ELF-1 (cell line): ENCODE results near the gene KERA.

Source experiments
- DNase-seq: peaks from one replicate; pipeline ENCODE4 v3.0.0-alpha.2; 2016; ENCODE audit warnings: low read depth, low spot score

Gene KERA

DNA sequence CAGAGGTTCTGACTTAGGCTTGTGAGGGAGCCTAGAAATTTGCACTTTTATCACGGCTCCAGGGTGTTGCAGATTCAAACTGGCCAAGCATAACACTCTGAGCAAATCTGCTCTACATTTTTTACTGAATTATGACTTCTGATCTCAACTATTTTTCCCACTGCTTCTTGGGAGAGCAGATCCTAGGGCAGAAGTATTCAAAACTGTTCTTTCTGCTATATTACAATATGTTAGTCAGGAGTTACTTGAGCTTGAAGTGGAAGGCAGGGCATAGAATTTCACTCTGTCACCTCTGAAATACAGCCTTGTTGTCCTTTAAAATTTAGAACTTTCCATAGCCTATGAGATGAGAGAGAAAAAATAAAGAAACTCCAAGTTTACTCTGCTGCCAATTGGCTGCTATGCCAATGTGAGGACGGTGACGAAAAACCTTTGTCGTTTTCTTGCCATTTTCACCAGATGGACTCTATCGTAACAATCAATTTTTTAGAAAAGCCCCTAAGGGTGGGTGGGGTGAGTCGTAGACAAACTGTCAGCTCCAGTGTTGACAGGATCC lies 16.4 kb upstream of the KERA start:
- no peak for DNase-seq

DNA sequence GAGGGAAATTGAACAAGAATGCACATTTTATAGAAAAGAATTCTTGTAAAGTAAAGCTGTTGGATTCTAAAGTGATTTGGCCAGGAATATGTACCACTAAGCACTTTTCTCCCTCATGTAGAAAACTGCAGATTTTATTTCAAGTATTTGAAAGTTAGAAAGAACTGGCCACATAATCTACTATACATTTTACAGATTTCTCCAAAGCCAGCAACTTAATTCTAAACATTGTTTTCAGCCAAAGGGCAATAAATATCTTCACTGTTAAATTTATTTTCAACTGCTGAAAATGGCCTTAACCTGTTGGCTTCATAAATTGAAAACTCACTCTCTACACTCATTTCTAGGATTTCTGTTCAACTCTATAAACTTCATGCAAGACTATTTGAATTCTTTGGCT lies 15.6 kb upstream of the KERA start:
- no peak for DNase-seq

DNA sequence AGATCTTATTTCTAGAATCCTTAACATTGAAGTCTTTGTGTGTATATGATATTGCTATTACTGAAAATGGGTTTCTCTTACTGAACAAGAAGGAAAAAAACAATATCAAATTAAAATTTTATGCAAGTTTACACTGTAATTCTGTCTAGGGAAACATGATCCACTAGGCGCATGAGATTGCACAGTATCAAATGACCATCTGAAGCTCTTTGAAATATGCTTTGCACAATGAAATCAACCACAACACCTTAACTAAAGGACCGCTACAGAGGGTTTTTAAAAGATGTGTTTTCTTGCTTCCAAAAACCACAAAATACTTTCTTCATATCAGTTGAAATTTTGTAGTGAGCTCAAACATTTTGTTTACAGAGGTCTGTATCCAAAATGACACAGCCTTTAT lies 15.1 kb upstream of the KERA start:
- DNase-seq: no peak

DNA sequence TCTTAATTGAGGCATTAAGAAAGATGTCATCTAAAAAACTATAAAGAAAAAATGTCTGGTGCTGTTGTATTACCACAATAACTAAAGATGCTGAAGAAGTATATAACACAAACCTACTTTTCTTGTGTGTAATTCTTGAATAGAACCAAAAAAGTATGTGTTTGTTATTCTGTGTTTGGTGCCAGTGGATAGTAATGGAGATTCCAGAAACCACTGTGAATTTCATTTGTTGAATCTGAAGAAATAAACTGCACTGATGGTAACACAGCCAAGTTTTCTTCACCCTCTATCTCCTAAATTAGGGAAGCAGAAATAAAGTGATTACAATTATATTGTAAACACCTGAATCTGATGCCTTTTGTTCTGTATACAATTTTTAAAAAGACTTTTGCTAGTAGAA lies 13.1 kb upstream of the KERA start:
- DNase-seq: no peak

DNA sequence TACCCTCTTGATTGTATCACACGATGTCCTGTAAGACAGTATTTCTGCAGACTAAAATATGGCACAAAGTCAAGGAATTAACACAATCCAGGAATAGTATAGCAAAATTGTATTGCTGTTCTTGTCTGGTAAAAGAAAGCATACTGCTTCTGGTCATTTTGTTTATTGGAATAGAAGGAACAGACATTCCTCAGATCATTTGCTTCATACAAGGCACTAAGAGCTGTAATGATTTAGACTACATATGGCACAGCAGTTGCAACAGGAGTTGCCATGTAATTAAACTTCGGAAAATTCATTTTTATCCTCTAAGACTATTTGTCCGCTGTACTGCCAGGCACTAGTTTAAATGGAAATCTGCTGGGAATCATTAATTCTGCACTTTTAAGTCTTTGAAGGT lies 7.6 kb upstream of the KERA start:
- no peak for DNase-seq

DNA sequence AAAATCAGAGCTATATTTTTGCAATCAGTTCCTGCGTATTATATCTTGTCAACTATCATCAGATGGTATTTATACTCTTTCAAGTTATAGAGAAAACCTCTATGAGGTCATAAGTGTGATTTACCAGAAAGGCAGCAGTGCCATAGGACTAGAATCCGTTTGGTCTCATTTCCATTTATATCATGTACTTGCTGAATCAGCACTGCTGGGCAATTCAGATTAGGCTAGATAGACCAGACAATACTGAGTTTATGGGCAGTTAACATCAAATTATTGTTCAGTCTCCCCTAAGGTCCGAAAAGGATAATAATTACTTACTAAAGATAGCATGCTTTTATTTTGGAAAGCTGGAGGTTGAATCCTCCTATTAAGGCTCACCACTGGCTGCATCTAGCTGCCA lies 6.8 kb upstream of the KERA start:
- no peak for DNase-seq

DNA sequence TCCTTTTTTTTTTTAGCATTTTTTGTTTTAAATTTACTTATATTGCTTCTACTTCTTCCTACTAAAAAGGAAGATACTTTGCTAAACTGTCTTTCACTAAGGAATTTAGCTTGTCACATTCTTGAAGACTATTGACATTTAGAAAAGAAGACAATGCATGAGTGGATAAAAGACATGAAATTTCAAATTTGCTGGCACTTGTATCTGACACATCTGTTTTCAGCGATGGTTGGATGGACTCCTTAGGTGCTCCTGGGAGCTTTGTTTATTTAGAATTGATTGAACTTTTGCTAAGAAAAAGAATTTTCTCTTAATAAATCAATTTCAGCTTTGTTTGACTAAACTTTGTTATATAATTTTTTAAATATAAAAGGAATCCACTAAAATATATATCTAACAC lies 3.3 kb upstream of the KERA start:
- DNase-seq: no peak

DNA sequence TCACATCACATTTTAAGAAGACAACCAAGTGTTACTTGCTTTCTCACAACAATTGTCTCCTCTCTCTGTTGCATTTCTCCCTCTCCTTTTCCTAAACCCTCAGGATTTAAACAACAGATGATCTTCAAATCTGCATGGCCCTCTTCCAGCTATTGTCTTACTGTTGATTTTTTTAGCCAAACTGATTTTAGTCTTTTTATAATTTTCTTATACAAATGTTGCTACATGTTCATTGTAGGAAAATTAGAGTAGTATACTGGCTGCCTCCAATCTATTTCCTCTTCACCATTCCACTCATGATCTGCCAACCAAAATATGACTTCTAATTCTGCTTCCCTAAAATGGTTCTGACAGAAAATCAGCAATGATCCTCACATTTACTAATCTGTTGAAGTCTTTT lies 1.4 kb upstream of the KERA start:
- DNase-seq: no peak

DNA sequence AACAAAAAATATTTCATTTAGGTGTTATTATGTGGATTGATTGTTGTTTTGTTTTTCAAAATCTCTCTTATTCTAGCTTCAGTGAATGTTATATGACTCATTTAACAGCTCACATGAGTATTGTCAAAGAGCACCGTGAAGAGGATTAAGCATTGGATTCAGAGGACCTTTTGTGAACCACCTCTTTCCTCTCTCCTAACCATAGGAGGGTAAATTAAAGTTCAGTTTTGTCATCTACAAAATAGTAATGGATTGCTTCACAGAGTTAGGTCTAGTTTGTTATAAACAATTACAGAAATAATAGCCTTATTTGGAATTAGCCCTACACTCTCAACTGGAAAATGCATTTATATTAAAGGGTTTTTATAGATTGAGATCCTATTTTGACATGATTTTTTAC lies 962 bp upstream of the KERA start:
- DNase-seq: no peak

DNA sequence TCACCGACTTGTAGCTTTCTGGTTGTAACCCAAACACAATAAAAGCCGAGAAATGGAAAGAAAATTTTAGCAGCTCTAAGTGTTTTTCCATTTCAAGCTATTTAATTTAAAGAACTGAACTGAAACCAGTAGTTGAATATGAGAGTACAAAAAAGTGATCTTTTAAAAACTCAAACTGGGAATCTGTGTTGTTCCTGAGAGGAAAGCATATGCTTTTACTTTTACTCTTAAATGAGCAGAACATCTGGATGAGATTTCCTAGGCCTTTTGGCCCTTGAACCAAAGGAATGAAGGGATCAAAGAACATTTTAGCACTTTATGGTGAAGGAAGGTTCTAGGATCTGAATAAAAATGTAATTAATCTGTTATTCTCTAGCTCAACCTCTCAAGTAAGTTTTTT lies 1.3 kb downstream of the KERA start:
- no peak for DNase-seq

DNA sequence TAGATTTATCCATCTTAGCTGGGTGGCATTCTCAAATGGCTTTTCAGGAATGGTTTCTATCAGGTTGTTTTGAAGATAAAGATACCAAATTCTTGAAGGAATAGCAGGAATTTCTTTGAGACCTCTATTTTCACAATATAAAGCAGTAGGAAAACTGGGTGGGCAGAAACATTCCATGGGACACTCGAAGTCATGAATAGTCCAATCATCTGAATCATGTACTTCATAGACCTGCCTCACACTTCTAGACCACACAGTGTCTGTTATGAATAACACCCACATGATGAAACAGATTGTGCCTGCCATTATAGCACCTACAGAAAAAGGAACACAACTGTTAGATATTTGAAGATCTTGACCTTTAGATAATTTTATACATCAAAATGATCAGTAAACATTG lies 1.8 kb downstream of the KERA start:
- no peak for DNase-seq

DNA sequence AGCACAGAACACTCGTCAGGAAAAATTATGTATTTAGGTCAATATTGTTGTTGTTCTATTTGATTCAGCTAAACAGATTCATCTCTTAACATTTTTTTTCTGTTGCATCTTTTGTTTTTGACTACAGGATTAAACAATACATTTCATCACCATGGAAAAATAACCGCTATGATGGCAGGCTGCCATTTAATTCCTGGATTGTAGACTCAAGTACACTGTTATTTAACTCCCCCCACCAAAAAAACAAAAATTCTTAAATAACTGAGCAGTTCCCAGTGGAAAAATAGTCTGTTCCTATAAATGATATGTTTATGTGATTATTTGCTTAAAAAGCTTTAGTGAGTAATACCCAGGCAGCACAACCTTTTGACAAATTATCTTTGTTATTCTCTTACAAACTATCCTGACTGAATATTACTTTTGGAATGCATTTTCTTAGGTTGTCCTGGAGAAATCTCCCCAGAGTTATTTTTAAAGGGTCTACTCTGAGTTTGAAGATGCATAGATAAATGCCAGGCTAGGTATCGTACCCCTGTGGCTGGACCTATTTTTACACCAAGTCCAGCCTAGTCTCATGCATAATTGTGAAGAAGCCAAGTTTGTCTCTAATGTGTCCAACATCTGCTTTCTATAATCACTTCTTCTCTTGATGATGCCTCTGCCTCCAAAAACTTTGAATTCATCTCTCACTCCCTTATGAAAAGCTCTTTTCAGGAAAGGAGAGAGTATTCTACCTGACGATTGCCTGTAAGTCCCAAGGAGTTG lies 3.7 kb downstream of the KERA start:
- no peak for DNase-seq

DNA sequence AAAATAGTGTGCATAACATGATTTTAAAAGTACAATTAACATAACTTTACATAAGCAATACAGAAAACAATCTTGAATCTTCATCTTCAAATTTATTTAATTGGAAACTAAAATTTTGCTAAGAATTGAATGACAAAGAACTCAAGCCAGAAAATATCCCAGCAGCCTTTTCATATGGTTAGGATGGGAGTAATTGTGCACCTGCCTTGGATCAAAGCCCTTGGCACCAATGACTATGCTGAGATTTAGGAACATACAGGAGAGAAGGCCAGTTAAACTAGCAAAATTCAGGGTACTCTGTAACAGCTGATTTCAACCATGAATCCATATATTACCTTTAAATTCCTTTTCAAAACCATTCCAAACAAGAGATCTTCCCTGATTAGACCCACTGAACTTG lies 5.8 kb downstream of the KERA start:
- DNase-seq: no peak

DNA sequence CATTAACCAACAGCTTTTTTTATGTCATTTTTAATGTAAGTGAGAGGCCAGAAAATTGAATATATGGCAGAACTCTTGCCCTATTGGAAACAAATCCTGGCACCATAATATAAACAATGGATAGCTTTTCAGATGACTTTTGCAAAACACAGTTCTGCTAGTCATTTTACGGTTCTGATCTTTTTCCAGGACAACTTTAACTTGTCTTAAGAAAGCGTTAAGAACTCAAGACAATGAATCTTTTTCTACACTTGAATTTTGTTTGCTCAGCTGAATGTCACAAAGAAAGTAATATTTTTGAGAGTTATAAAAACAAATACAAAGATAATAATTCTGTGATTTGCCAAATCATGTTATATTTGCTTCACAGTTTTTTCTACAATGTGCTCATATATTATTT lies 13.2 kb downstream of the KERA start:
- DNase-seq: no peak

DNA sequence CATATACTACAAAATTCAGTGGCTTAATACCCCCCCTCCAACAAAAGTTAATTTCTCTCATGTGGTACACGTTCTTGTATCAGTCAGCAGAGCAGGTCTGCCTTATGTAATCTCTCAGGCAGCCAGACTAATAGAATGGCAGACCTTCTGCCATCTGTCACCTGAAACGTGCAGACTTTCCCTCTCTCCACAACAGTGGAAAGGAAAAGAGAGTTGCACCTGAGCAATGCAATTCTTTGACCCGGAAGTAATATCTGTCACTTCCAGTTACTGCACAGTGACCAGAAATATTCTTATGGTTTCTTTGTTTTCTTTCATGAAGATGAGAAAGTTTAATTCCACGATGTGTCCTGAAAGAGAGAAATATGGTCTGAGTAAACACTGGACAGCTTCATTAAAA lies 14.4 kb downstream of the KERA start:
- no peak for DNase-seq

DNA sequence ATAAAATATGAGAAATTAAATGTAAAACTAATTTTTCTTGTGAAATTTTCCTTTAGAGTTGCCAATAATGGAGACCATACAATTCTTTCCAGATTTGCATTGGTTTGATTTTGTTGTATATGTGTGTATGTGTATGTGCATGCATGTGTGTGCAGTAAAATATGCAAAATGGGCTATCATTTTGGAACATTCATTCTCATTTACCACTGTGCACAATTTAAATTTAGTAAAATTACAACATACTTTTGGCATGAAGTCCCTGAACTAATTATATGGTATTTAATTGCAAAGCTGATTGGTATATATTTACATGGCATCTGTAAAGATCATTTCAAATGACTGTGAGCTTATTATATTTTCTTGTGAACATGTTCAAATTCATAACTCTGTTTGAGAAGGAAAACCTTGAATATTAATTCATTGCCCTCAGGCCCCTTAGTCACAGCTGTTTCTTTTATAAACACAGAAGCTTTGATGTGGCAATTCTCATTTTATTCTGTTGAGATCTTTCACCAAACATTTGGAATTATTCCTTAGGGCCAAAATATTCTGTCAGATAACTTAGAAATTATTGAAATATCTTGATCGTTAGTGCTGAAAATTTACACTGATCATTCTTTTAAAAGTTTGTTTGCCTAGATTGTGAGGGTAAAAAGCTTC lies 17.6 kb downstream of the KERA start:
- no peak for DNase-seq

DNA sequence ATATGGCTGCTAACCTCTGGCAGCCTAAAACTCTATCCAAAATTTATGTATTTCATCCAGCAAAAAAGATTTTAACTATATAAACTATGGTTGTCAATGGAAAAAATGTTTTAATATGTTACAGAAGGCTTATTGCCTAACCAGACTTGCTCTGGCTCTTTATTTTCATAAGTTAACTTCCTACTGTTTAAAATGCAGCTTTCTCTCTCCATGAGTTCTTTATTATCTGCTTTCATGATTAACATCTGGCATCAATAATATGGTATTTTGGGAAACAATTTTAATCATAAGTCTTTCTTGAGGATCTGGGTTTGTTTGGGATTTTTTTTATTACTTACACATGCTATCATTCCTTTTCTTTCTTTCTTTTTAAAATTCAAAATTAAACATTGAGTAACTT lies 20.5 kb downstream of the KERA start:
- DNase-seq: no peak

DNA sequence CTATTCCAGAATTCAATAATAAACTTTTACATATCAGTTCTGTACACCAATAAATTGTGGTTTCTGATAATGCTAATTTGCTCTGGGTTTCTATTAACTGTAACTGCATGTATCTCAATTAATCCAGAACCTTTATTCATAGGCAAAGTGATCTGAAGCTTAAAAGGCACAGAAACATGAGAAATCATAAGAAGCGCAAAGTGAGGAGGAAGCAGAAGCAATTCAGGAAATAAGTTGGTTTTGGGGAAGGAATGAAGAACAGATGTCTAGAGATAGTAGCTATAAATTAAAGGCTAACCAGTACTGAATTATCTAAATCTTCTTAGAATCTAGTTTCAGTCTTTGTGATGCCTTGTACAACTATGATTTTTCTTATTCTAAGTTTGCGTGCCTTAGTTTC lies 24.6 kb downstream of the KERA start:
- no peak for DNase-seq

DNA sequence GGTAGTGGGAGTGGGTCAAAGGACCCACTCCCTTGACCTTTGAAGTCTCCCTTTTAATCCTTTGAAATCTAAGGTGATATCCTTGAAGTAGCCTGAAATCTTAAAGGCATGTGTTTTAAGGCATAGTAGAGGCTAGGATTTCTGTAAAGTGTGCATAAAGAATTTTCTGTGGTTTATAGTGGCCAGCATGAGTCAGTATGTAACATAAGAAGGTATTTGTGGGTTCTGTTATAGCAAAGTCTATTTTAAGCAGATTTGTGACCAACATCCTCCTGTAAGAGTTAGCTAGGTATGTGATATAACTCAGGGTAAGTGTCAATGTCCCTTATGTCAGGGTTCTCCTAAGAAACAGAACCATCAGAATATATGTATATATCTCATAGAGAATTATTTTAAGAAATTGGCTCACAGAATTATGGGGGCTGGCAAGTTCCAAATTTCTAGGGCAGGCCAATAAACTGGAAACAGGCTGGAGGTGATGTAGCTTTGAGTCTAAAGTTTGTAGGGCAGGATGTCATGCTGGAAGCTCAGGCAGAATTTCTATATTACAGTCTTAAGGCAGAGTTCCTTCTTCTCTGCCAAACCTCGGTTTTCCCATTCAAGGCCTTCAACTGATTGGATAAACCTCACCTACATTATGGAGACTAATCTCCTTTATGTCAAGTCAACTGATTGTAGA lies 34.4 kb downstream of the KERA start:
- no peak for DNase-seq

DNA sequence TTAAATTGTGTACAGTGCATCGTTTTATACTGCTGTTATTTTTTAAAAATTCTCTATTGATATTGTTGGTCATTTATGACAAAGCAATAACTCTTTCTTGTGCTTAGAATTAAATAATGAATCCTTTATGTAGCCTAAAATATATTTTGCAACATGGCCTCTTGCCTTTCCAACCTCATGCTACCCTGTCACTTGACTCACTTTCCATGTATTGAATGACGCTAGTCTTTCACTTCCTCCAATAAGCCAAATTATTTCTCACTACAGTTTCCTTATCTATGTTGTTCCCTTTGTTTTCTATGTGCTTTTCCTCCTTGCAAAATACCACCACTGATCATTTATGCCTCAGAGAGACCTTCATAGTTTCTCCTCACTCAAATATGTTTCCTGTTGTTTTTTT lies 36.7 kb downstream of the KERA start:
- DNase-seq: no peak

DNA sequence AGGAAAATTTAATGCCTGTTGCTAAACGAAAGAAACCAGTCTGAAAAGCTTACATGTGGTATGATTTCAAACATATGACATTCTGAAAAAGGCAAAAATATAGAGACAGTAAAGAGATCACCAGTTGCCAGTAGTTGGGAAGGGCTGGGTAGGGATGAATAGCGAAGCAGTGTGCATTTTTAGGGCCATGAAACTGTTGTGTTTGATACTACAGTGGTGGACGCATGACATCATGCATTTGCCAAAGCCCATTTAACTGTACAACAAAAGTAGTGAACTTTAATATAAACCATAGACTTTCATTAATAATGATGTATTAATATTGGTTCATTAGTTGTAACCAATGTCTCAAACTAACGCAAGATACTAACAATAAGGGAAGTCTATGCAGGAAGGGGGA lies 38.4 kb downstream of the KERA start:
- no peak for DNase-seq

DNA sequence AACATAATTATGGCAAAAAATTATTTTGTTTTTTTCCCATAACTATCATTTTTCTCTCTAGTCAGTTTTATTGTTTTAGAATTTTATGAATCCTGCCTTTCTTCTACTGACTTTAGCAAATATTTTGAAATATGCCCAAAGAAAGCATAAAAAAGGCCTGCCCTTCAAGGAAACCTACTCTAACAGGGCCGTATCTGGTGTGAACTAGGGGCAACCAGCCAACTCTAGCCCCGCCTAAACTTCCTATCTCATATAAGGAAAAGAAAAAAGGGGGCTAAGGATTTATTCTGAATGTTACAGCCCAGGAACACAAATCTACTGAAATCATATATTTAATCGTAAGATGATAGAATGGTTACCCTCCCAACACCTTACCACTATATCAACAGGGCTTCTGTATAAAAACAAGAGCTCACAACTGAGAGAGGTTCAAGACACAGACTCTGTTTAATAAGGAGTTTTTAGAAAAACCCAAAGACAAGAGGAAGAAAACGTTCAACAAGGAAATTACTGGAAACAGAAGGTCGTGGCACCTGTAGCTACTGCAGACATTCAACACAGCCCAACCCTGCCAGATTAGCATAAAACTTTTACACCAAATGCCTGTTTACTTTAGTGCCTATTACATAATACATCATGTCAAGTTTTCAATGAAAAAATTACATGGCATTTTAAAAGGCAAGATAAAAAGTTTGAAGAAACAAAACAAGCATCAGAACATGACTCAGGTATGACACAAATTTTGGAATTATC lies 40.1 kb downstream of the KERA start:
- DNase-seq: no peak
